ENCODE measurements around the gene SLC13A4.

- TF ChIP-seq POLR2AphosphoS5 (IDR thresholded peaks at IDR 0.05; ENCODE audit: low read depth, low read length), result no peak
- TF ChIP-seq, protein P1, sequence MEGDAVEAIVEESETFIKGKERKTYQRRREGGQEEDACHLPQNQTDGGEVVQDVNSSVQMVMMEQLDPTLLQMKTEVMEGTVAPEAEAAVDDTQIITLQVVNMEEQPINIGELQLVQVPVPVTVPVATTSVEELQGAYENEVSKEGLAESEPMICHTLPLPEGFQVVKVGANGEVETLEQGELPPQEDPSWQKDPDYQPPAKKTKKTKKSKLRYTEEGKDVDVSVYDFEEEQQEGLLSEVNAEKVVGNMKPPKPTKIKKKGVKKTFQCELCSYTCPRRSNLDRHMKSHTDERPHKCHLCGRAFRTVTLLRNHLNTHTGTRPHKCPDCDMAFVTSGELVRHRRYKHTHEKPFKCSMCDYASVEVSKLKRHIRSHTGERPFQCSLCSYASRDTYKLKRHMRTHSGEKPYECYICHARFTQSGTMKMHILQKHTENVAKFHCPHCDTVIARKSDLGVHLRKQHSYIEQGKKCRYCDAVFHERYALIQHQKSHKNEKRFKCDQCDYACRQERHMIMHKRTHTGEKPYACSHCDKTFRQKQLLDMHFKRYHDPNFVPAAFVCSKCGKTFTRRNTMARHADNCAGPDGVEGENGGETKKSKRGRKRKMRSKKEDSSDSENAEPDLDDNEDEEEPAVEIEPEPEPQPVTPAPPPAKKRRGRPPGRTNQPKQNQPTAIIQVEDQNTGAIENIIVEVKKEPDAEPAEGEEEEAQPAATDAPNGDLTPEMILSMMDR (IDR thresholded peaks at IDR 0.05), result no peak
- TF ChIP-seq, protein P2, sequence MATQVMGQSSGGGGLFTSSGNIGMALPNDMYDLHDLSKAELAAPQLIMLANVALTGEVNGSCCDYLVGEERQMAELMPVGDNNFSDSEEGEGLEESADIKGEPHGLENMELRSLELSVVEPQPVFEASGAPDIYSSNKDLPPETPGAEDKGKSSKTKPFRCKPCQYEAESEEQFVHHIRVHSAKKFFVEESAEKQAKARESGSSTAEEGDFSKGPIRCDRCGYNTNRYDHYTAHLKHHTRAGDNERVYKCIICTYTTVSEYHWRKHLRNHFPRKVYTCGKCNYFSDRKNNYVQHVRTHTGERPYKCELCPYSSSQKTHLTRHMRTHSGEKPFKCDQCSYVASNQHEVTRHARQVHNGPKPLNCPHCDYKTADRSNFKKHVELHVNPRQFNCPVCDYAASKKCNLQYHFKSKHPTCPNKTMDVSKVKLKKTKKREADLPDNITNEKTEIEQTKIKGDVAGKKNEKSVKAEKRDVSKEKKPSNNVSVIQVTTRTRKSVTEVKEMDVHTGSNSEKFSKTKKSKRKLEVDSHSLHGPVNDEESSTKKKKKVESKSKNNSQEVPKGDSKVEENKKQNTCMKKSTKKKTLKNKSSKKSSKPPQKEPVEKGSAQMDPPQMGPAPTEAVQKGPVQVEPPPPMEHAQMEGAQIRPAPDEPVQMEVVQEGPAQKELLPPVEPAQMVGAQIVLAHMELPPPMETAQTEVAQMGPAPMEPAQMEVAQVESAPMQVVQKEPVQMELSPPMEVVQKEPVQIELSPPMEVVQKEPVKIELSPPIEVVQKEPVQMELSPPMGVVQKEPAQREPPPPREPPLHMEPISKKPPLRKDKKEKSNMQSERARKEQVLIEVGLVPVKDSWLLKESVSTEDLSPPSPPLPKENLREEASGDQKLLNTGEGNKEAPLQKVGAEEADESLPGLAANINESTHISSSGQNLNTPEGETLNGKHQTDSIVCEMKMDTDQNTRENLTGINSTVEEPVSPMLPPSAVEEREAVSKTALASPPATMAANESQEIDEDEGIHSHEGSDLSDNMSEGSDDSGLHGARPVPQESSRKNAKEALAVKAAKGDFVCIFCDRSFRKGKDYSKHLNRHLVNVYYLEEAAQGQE (IDR thresholded peaks at IDR 0.05; ENCODE audit: insufficient read depth in 1 of 2, low read depth in 2 of 2, low read length in 1 of 2), result no peak
Measured at GRCh38 chr7:135685306-135686084, 42.5 kb downstream of the SLC13A4 start.
